ENCODE measurements around the gene HSPB6. TPM values are rescaled to one million over a fixed set of nuclear protein-coding genes. Genes with fewer than 3 reads are reported as not detected.
A peak's percentile ranks its signal among the peaks of the same experiment; 100 is the strongest.

HSPB6 gene
- total and polyA plus RNA-seq, 2 of the 8 experiments (the other 6 are each of a cell fraction or from before 2014, with no cell fraction given): 0.91 TPM; not detected in 1

DNA sequence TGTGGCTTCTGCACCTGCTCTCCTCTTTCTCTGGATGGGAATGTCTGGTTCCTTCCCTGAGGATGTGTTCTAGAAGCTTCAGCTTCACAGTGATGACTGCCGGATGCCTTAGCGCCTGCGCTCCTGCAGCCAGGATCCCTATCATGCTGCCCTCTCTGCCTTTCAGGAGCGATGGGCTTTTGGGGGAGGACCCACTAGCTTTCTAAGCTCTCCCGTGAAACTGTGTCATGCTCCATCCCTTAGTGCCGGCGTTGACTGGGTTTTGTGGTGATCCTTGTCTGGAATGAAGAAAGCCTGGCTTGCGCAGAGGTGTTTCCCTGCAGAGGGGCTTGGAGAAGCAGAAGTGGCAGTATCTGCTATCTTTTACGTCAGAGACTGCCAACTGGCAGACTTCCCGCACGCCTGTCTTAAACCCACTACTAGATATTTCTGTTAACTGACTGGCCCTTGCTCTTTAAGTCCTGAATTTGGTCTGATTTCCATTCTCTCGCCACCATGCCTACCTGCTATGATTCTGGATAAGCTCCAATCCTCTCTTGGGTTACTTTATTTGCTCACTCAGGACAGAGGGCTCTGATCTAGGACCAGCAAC lies 42.8 kb downstream of the HSPB6 start:
- FAIRE-seq: no peak
- peaks cover 0 to 7% of the 10 kb centered on the region in 2 experiments; a peak in 3 of 4 replicates for H3K79me2 ChIP-seq (ENCODE audit: control insufficient read depth in 1 of 2, insufficient read depth in 2 of 2, low read length in 2 of 2)
- TF ChIP-seq GABPA (IDR thresholded peaks at IDR 0.05; ENCODE audit: borderline replicate concordance, insufficient read depth, low read length): no peak
- no peak for TF ChIP-seq BRCA1 (IDR thresholded peaks at IDR 0.05; ENCODE audit: low read depth, low read length)
- TF ChIP-seq KDM1A (IDR thresholded peaks at IDR 0.05; ENCODE audit: borderline replicate concordance, low read length): no peak
- TF ChIP-seq SIRT6 (IDR thresholded peaks at IDR 0.05; ENCODE audit: low read length): no peak
- TF ChIP-seq, protein P1, sequence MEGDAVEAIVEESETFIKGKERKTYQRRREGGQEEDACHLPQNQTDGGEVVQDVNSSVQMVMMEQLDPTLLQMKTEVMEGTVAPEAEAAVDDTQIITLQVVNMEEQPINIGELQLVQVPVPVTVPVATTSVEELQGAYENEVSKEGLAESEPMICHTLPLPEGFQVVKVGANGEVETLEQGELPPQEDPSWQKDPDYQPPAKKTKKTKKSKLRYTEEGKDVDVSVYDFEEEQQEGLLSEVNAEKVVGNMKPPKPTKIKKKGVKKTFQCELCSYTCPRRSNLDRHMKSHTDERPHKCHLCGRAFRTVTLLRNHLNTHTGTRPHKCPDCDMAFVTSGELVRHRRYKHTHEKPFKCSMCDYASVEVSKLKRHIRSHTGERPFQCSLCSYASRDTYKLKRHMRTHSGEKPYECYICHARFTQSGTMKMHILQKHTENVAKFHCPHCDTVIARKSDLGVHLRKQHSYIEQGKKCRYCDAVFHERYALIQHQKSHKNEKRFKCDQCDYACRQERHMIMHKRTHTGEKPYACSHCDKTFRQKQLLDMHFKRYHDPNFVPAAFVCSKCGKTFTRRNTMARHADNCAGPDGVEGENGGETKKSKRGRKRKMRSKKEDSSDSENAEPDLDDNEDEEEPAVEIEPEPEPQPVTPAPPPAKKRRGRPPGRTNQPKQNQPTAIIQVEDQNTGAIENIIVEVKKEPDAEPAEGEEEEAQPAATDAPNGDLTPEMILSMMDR (IDR thresholded peaks at IDR 0.05; ENCODE audit: control extremely low read depth in 1 of 3, insufficient read depth in 1 of 3, low read depth in 1 of 3, low read length in 3 of 3): no peak
- no peak for TF ChIP-seq KDM4A (IDR thresholded peaks at IDR 0.05; ENCODE audit: low read depth, low read length, severe bottlenecking)
- TF ChIP-seq CBX5 (IDR thresholded peaks at IDR 0.05; ENCODE audit: low read depth, low read length): no peak
- TF ChIP-seq KDM5A (IDR thresholded peaks at IDR 0.05; ENCODE audit: low read length): no peak
- no peak for TF ChIP-seq POU5F1 (IDR thresholded peaks at IDR 0.05; ENCODE audit: low read depth, low read length)
- no peak for TF ChIP-seq POLR2AphosphoS5 (IDR thresholded peaks at IDR 0.05; ENCODE audit: low read depth, low read length)

More for the DNA sequence above, 42.8 kb downstream of the HSPB6 start:
- no peak overlapping the region for H3K18ac ChIP-seq (ENCODE audit: extremely low read depth, low read length)
- peaks cover 6 to 8% of the 10 kb centered on the region in 2 experiments for H4K20me1 ChIP-seq (replicated peaks in 1 of 2; ENCODE audit: control insufficient read depth in 1 of 2, insufficient read depth in 2 of 2, low read length in 2 of 2)
- H2BK12ac ChIP-seq (ENCODE audit: low read depth, low read length): no peak overlapping the region
- H3K4ac ChIP-seq (replicated peaks; ENCODE audit: insufficient read length, low read depth, low read length): no peak overlapping the region
- H2BK15ac ChIP-seq (ENCODE audit: low read length): no peak overlapping the region
- no peaks in the 10 kb centered on the region for H3K27me3 ChIP-seq (replicated peaks in 1 of 4; ENCODE audit: control insufficient read depth in 3 of 4, extremely low read depth in 1 of 4, insufficient read depth in 3 of 4, low read length in 3 of 4)
- H3K14ac ChIP-seq (ENCODE audit: insufficient read length): no peak overlapping the region
- no peak overlapping the region; a peak in 2 of 4 replicates for H3K4me2 ChIP-seq (ENCODE audit: insufficient read depth in 1 of 2, low read depth in 2 of 2, low read length in 2 of 2)
- no peak overlapping the region for H4K8ac ChIP-seq (ENCODE audit: extremely low read depth, insufficient read depth, low read length)
- 0 out of 2 replicates have a peak overlapping the region, but pooled peaks have one; percentile 7 for H2AK5ac ChIP-seq (ENCODE audit: low read depth, low read length)
- CTCF ChIA-PET (ENCODE audit: partially characterized antibody): interaction anchor here (0.6 to 6.6 kb wide), 12 partner anchors 11 to 253 kb away, joined by 3 to 105 read pairs (median 3); partner anchors contain the start of gene ZBTB32
- no peaks in the 10 kb centered on the region for H3K36me3 ChIP-seq (ENCODE audit: control insufficient read depth in 2 of 4, insufficient read depth in 4 of 4, low read length in 3 of 4)
- H2BK5ac ChIP-seq (ENCODE audit: low read depth, low read length): no peak overlapping the region
- no peak overlapping the region for H2BK20ac ChIP-seq (ENCODE audit: low read length)
- no peak overlapping the region for H3K4me3 ChIP-seq (ENCODE audit: extremely low read depth in 1 of 4, insufficient read depth in 2 of 4, low read depth in 3 of 4, low read length in 4 of 4)
- H2AFZ ChIP-seq (ENCODE audit: low read length): no peak overlapping the region
- WGBS, 2 experiments (ENCODE audit: extremely low coverage in 1 of 2, insufficient coverage in 1 of 2, insufficient read length in 1 of 2, insufficient replicate concordance in 2 of 2, low coverage in 1 of 2, low lambda C conversion rate in 2 of 2, missing lambda C conversion rate in 1 of 2): 87% methylated on average over 12 of the region's 12 CpGs; no CpG with 5 or more reads in 1 of the 2 experiments
- no peak overlapping the region for H3K56ac ChIP-seq (replicated peaks; ENCODE audit: insufficient read length, low read depth, low read length)
- H3K23me2 ChIP-seq (ENCODE audit: low read depth, low read length): peaks cover 13% of the 10 kb centered on the region
- no peaks in the 10 kb centered on the region for H3K9me3 ChIP-seq (ENCODE audit: insufficient read depth in 2 of 2, low read depth in 1 of 2, low read length in 1 of 2)
- no peak overlapping the region for H4K91ac ChIP-seq (replicated peaks; ENCODE audit: insufficient read length, low read length)
- POLR2A ChIA-PET (ENCODE audit: partially characterized antibody): interaction anchor here (0.9 to 4.9 kb wide), 10 partner anchors 11 to 101 kb away, joined by 3 to 28 read pairs (median 4); partner anchors contain the start of genes HAUS5, PRODH2 and ZBTB32
- no peak overlapping the region for H3K23ac ChIP-seq (ENCODE audit: insufficient read length)
- H3K9ac ChIP-seq (replicated peaks in 1 of 4; ENCODE audit: extremely low read depth in 1 of 4, low read depth in 3 of 4, low read length in 3 of 4): no peak overlapping the region
- H3K27ac ChIP-seq (ENCODE audit: low read depth, low read length): no peak overlapping the region
- H3K4me1 ChIP-seq (replicated peaks in 1 of 4; ENCODE audit: control insufficient read depth in 3 of 4, insufficient read depth in 4 of 4, low read length in 3 of 4): peaks cover 0 to 32% (median 16%) of the 10 kb centered on the region in 4 experiments; a peak in 6 of 7 replicates
- H3K79me1 ChIP-seq (ENCODE audit: low read depth, low read length): peaks cover 3% of the 10 kb centered on the region; the same call in 1 of the 2 replicates
- no peak overlapping the region for H2BK120ac ChIP-seq (replicated peaks; ENCODE audit: low read depth, low read length)
- no peak overlapping the region for H4K5ac ChIP-seq (ENCODE audit: insufficient read length, low read depth, low read length)
- DNase-seq (ENCODE audit: low read depth in 1 of 2, low spot score in 2 of 2): no peak

Data from H1 (cell line).